Activated CD8-positive, alpha-beta T cell treated with anti-CD3 and anti-CD28 coated beads for 36 hours (primary cell): ENCODE results near the gene RWDD4. TPM values are rescaled to one million over a fixed set of nuclear protein-coding genes. Genes with fewer than 3 reads are reported as not detected.

Experiments
- ATAC-seq: fragments of 200-7000 bp; cut with Tn5 transposase; one replicate; pipeline ENCODE4 v1.10.0; 2021; ENCODE audit warnings: mild to moderate bottlenecking, moderate library complexity
- CTCF ChIA-PET: fragments of 350-600 bp; sonication (Branson Sonifier 250); formaldehyde crosslinking; loops from one replicate; lab custom pipeline; 2021; ENCODE audit warnings: antibody characterized with exemption; lab: Charles Lee
- POLR2A ChIA-PET: fragments of 350-600 bp; sonication (Branson Sonifier 250); formaldehyde crosslinking; loops from one replicate; lab custom pipeline; 2021; ENCODE audit warnings: antibody characterized with exemption; lab: Charles Lee
- DNase-seq: peaks from one replicate; pipeline ENCODE4 v3.0.0-alpha.2; 2020
- H3K27ac Mint-ChIP-seq: one replicate; pipeline ENCODE4 v1.8.0; 2021; ENCODE audit warnings: mild to moderate bottlenecking, mixed read lengths
- H3K27me3 Mint-ChIP-seq: one replicate; pipeline ENCODE4 v1.8.0; 2021; ENCODE audit warnings: mixed read lengths
- H3K36me3 Mint-ChIP-seq: one replicate; pipeline ENCODE4 v1.8.0; 2021; ENCODE audit warnings: low read depth, mixed read lengths
- H3K4me1 Mint-ChIP-seq: one replicate; pipeline ENCODE4 v1.8.0; 2021; ENCODE audit warnings: low read depth, mixed read lengths
- H3K4me3 Mint-ChIP-seq: one replicate; pipeline ENCODE4 v1.8.0; 2021; ENCODE audit warnings: mild to moderate bottlenecking, moderate library complexity, mixed read lengths
- H3K9me3 Mint-ChIP-seq: one replicate; pipeline ENCODE4 v1.8.0; 2021; ENCODE audit warnings: mixed read lengths
- CTCF ChIP-seq: fragments of 200-600 bp; IDR thresholded peaks from one replicate; pipeline ENCODE4 v1.8.0; 2022; ENCODE audit warnings: antibody characterized with exemption, mild to moderate bottlenecking
- intact Hi-C: fragments of 100-400 bp; cut with micrococcal nuclease; formaldehyde crosslinking; loops from one replicate; pipeline ENCODE4 v1.10.0; 2022
- total RNA-seq, 2 experiments: library from RNA; stranded (reverse); gene quantifications; one replicate each; pipeline ENCODE4 v1.2.3, GENCODE V29; 2021

Gene RWDD4
- total RNA-seq, 2 experiments from 2014 or later: 19.4 to 20.9 TPM

GRCh38 chr4:183637461-183637860, 21.5 kb downstream of the RWDD4 start:
- ATAC-seq (peak; percentile 81), DNase-seq (no peak)
- H3K27me3 Mint-ChIP-seq: no peaks in the 10 kb centered on the region
- POLR2A ChIA-PET: no interaction called here
- H3K4me3 Mint-ChIP-seq: no peak overlapping the region
- no peak for TF ChIP-seq CTCF
- CTCF ChIA-PET: no interaction called here
- intact Hi-C loops: no loop called here
- peaks cover 19% of the 10 kb centered on the region for H3K4me1 Mint-ChIP-seq
- H3K36me3 Mint-ChIP-seq: peaks cover 7% of the 10 kb centered on the region
- no peak overlapping the region for H3K27ac Mint-ChIP-seq
- no peaks in the 10 kb centered on the region for H3K9me3 Mint-ChIP-seq

GRCh38 chr4:183636923-183637322, 22.1 kb downstream of the RWDD4 start:
- CTCF ChIA-PET: no interaction called here
- Mint-ChIP-seq H3K27ac (no peak overlapping the region), H3K4me1 (peaks cover 19% of the 10 kb centered on the region), H3K9me3 (no peaks in the 10 kb centered on the region), H3K4me3 (no peak overlapping the region), H3K36me3 (peaks cover 5% of the 10 kb centered on the region), H3K27me3 (no peaks in the 10 kb centered on the region)
- DNase-seq (no peak), ATAC-seq (no peak)
- intact Hi-C loops: no loop called here
- no peak for TF ChIP-seq CTCF
- POLR2A ChIA-PET: no interaction called here

- Mint-ChIP-seq H3K27me3 (no peaks in the 10 kb centered on the region), H3K36me3 (peaks cover 4% of the 10 kb centered on the region), H3K9me3 (no peaks in the 10 kb centered on the region), H3K4me3 (no peak overlapping the region), H3K4me1 (peaks cover 17% of the 10 kb centered on the region), H3K27ac (no peak overlapping the region)
- intact Hi-C loops: no loop called here
- POLR2A ChIA-PET: no interaction called here
- TF ChIP-seq CTCF: no peak
- no peak for DNase-seq
- no peak for ATAC-seq
- CTCF ChIA-PET: no interaction called here
Observed at GRCh38 chr4:183636503-183636902, 22.5 kb downstream of the RWDD4 start.

- ChIA-PET CTCF (no interaction called here), POLR2A (no interaction called here)
- H3K27ac Mint-ChIP-seq: no peak overlapping the region
- ATAC-seq (no peak), DNase-seq (no peak)
- H3K36me3 Mint-ChIP-seq: no peaks in the 10 kb centered on the region
- H3K4me3 Mint-ChIP-seq: no peak overlapping the region
- no peaks in the 10 kb centered on the region for H3K27me3 Mint-ChIP-seq
- intact Hi-C loops: no loop called here
- H3K9me3 Mint-ChIP-seq: no peaks in the 10 kb centered on the region
- no peak for TF ChIP-seq CTCF
- H3K4me1 Mint-ChIP-seq: peaks cover 14% of the 10 kb centered on the region
Observed at GRCh38 chr4:183635741-183636140, 23.2 kb downstream of the RWDD4 start.

GRCh38 chr4:183635321-183635720, 23.7 kb downstream of the RWDD4 start:
- ATAC-seq (no peak), DNase-seq (no peak)
- POLR2A ChIA-PET: no interaction called here
- Mint-ChIP-seq H3K36me3 (no peaks in the 10 kb centered on the region), H3K4me3 (no peak overlapping the region), H3K4me1 (peaks cover 14% of the 10 kb centered on the region), H3K27ac (no peak overlapping the region), H3K27me3 (no peaks in the 10 kb centered on the region), H3K9me3 (no peaks in the 10 kb centered on the region)
- intact Hi-C loops: no loop called here
- no peak for TF ChIP-seq CTCF
- CTCF ChIA-PET: no interaction called here
